SU-DHL-6 (cell line): Measurements from ENCODE around the gene BHLHE41.

Experiments
- H2AFZ ChIP-seq: fragments of 200-600 bp; sonication (generic); 2 replicates; pipeline ENCODE4 v1.6.1; 2014; ENCODE audit warnings: low read depth, mild to moderate bottlenecking, moderate library complexity, mixed read lengths, antibody characterized with exemption, low read length; ENCODE audit not compliant: severe bottlenecking
- H3F3A ChIP-seq: fragments of 200-600 bp; shearing (Covaris generic); 2 replicates; pipeline ENCODE4 v1.6.0; 2016; ENCODE audit warnings: antibody characterized with exemption, mild to moderate bottlenecking; ENCODE audit not compliant: insufficient read depth
- H3K27ac ChIP-seq: fragments of 200-600 bp; sonication (generic); 2 replicates; pipeline ENCODE4 v1.5.1; 2016; ENCODE audit warnings: low read depth, mild to moderate bottlenecking, low read length, moderate library complexity, mixed read lengths
- H3K27me3 ChIP-seq: fragments of 200-600 bp; sonication (generic), shearing (Covaris generic); 2 replicates; pipeline ENCODE4 v1.6.0; 2014; ENCODE audit warnings: mild to moderate bottlenecking, low read length
- H3K36me3 ChIP-seq: fragments of 200-600 bp; sonication (generic); 2 replicates; pipeline ENCODE4 v1.6.1; 2014; ENCODE audit warnings: mild to moderate bottlenecking, low read length, mixed read lengths
- H3K4me2 ChIP-seq: fragments of 300-600, 200-600 bp; shearing (Covaris generic), sonication (generic); 2 replicates; pipeline ENCODE4 v1.6.0; 2014; ENCODE audit warnings: low read length, low read depth, mild to moderate bottlenecking; ENCODE audit not compliant: poor library complexity, severe bottlenecking
- H3K4me3 ChIP-seq: fragments of 200-600 bp; sonication (generic); 2 replicates; pipeline ENCODE4 v1.5.1; 2014; ENCODE audit warnings: antibody characterized with exemption, low read length, mild to moderate bottlenecking, mixed read lengths; ENCODE audit not compliant: insufficient read depth, poor library complexity, severe bottlenecking
- H3K79me2 ChIP-seq: fragments of 200-600 bp; sonication (generic); 2 replicates; pipeline ENCODE4 v1.6.1; 2014; ENCODE audit warnings: mild to moderate bottlenecking, low read length, moderate library complexity; ENCODE audit not compliant: insufficient read depth
- H3K9ac ChIP-seq: fragments of 200-600 bp; sonication (generic); 2 replicates; pipeline ENCODE4 v1.7.0; 2014; ENCODE audit warnings: mild to moderate bottlenecking, low read length
- H3K9me2 ChIP-seq: fragments of 200-600 bp; sonication (generic); replicated peaks from 2 replicates; pipeline ENCODE4 v1.6.1; 2014; ENCODE audit warnings: low read length; ENCODE audit not compliant: insufficient read depth
- H3K9me3 ChIP-seq: fragments of 200-600 bp; sonication (generic); 2 replicates; pipeline ENCODE4 v1.6.1; 2014; ENCODE audit warnings: low read length, mixed read lengths; ENCODE audit not compliant: insufficient read depth
- H4K20me1 ChIP-seq: fragments of 200-600 bp; sonication (generic); 2 replicates; pipeline ENCODE4 v1.6.1; 2014; ENCODE audit warnings: low read depth, mild to moderate bottlenecking, antibody characterized with exemption, low read length, moderate library complexity, mixed read lengths
- EZH2phosphoT487 ChIP-seq: fragments of 200-600 bp; sonication (generic), shearing (Covaris generic); conservative IDR thresholded peaks from 2 replicates; pipeline ENCODE4 v1.6.1; 2018; ENCODE audit warnings: mild to moderate bottlenecking, antibody characterized with exemption, low read length, moderate library complexity, mixed read lengths
- TF ChIP-seq, protein P1 (sequence below): fragments of 200-600 bp; sonication (generic); IDR thresholded peaks from one replicate; pipeline ENCODE4 v1.5.1; 2017; ENCODE audit warnings: antibody characterized with exemption, mild to moderate bottlenecking, low read length, moderate library complexity; ENCODE audit not compliant: insufficient read depth, poor library complexity, severe bottlenecking

The BHLHE41 gene

DNA sequence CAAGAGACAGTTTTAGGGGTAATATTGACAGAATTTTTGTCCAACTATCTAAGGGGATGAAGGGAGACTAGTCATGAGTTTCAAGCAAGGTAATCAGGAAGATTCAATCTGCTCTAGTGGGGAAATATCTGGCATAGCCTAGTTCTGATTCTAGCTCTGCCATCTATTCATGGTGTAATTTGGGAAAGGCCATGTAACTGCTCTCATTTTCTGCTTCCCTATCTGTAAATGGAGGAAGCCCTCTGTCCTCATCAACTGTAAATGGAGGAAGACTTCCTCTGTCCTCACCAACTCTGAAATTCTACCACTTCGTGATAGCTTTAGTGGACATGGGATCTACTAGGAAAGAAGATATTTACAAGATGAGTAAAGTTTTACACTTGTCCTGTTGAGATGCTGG, 37.9 kb downstream of the BHLHE41 start:
- Histone ChIP-seq H3K9me2 (no peaks in the 10 kb centered on the region), H2AFZ (no peak overlapping the region), H3K4me3 (no peak overlapping the region), H3K79me2 (no peaks in the 10 kb centered on the region), H3F3A (no peaks in the 10 kb centered on the region), H4K20me1 (no peaks in the 10 kb centered on the region), H3K4me2 (no peak overlapping the region), H3K27ac (no peak overlapping the region), H3K9me3 (no peaks in the 10 kb centered on the region), H3K27me3 (no peaks in the 10 kb centered on the region), H3K36me3 (no peaks in the 10 kb centered on the region), H3K9ac (no peak overlapping the region)
- TF ChIP-seq, protein P1, sequence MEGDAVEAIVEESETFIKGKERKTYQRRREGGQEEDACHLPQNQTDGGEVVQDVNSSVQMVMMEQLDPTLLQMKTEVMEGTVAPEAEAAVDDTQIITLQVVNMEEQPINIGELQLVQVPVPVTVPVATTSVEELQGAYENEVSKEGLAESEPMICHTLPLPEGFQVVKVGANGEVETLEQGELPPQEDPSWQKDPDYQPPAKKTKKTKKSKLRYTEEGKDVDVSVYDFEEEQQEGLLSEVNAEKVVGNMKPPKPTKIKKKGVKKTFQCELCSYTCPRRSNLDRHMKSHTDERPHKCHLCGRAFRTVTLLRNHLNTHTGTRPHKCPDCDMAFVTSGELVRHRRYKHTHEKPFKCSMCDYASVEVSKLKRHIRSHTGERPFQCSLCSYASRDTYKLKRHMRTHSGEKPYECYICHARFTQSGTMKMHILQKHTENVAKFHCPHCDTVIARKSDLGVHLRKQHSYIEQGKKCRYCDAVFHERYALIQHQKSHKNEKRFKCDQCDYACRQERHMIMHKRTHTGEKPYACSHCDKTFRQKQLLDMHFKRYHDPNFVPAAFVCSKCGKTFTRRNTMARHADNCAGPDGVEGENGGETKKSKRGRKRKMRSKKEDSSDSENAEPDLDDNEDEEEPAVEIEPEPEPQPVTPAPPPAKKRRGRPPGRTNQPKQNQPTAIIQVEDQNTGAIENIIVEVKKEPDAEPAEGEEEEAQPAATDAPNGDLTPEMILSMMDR, result no peak
- TF ChIP-seq EZH2phosphoT487, result no peak

DNA sequence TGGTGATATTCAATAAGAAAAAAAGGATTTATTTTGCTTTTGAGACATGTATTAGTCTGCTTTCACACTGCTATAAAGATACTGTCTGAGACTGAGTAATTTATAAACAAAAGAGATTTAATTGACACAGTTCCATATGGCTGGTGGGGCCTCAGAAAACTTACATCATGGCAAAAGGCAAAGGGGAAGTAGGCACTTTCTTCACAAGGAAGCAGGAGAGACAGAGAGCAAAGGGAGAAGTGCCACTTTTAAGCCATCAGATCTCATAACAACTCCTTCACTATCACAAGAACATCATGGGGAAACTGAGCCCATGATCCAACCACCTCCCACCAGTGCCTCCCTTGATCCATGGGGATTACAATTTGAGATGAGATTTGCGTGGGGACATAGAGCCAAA, 43.9 kb downstream of the BHLHE41 start:
- H3K79me2 ChIP-seq, result no peaks in the 10 kb centered on the region
- no peaks in the 10 kb centered on the region for H3K9me2 ChIP-seq
- H3K9ac ChIP-seq, result no peak overlapping the region
- no peak overlapping the region for H3K4me3 ChIP-seq
- no peak overlapping the region for H2AFZ ChIP-seq
- H3K27ac ChIP-seq, result no peak overlapping the region
- no peaks in the 10 kb centered on the region; the same call in 1 of the 2 replicates for H4K20me1 ChIP-seq
- H3K36me3 ChIP-seq, result no peaks in the 10 kb centered on the region
- H3K9me3 ChIP-seq, result no peaks in the 10 kb centered on the region
- H3K27me3 ChIP-seq, result no peaks in the 10 kb centered on the region
- no peak overlapping the region for H3K4me2 ChIP-seq
- TF ChIP-seq EZH2phosphoT487, result no peak
- no peaks in the 10 kb centered on the region for H3F3A ChIP-seq

GRCh38 chr12:26077915-26078702, 46.7 kb downstream of the BHLHE41 start:
- Histone ChIP-seq H3F3A (no peaks in the 10 kb centered on the region), H3K9me3 (no peaks in the 10 kb centered on the region), H3K4me3 (no peak overlapping the region), H3K79me2 (no peaks in the 10 kb centered on the region), H3K9me2 (no peaks in the 10 kb centered on the region), H3K27ac (no peak overlapping the region), H3K27me3 (no peaks in the 10 kb centered on the region), H3K36me3 (no peaks in the 10 kb centered on the region), H4K20me1 (no peaks in the 10 kb centered on the region; the same call in 1 of the 2 replicates), H3K4me2 (no peak overlapping the region), H2AFZ (no peak overlapping the region), H3K9ac (no peak overlapping the region)
- TF ChIP-seq, protein P1, result no peak
- no peak for TF ChIP-seq EZH2phosphoT487
